ENCODE measurements around the gene ATOH8.
A peak's percentile ranks its signal among the peaks of the same experiment; 100 is the strongest.

Gene ATOH8

DNA sequence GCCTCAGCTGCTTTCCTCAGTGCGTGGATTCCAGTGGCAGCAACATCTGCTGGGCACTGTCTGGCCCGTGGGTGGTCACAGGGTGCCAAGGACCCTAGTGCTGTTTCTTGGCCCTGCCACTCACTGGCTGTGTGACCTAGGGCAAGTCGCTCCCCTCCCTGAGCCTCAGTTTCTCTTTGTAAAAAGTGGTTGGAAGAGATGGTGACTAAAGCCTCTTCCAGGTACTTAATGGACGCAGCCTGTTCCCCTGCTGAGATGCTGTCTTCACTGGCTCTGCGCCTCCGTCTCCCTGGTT is 42.2 kb downstream of the ATOH8 start:
- H4K8ac ChIP-seq (ENCODE audit: low read length): no peak overlapping the region
- H2BK15ac ChIP-seq (ENCODE audit: low read depth, poor library complexity, severe bottlenecking): peak overlapping the region; percentile 64
- H2AFZ ChIP-seq (ENCODE audit: low read depth, low read length): no peak overlapping the region
- peak overlapping the region; percentile 60 for H2AK5ac ChIP-seq (ENCODE audit: low read length, severe bottlenecking)
- H2BK12ac ChIP-seq (ENCODE audit: low read length in 2 of 2): peak overlapping the region in 1 of 2 experiments; percentile 81
- WGBS: 95% methylated on average over 5 of the region's 6 CpGs
- peak overlapping the region in 1 of 2 experiments; percentile 30 for H3K14ac ChIP-seq (ENCODE audit: low read length in 2 of 2)
- peaks cover 41% of the 10 kb centered on the region for H3K4me1 ChIP-seq (ENCODE audit: control insufficient read depth, insufficient read depth, low read depth, low read length)
- no peak overlapping the region for H3K9ac ChIP-seq (ENCODE audit: low read length)
- H3K36me3 ChIP-seq (ENCODE audit: control insufficient read depth in 1 of 2, insufficient read depth in 2 of 2, low read depth in 1 of 2, low read length in 2 of 2): no peaks in the 10 kb centered on the region
- peak overlapping the region in 1 of 2 experiments; percentile 44 for H3K18ac ChIP-seq (ENCODE audit: low read depth in 1 of 2, low read length in 2 of 2)
- H3K27ac ChIP-seq (ENCODE audit: low read length, poor library complexity, severe bottlenecking): no peak overlapping the region
- peaks cover 2% of the 10 kb centered on the region for H3K9me3 ChIP-seq (ENCODE audit: control insufficient read depth, low read length)
- H3K4ac ChIP-seq (ENCODE audit: low read depth in 1 of 2, low read length in 2 of 2): peak overlapping the region in 1 of 2 experiments; percentile 9
- peaks cover 6 to 13% of the 10 kb centered on the region in 2 experiments for H3K27me3 ChIP-seq (ENCODE audit: control insufficient read depth in 1 of 2, insufficient read depth in 1 of 2, low read length in 2 of 2)
- H2BK120ac ChIP-seq (ENCODE audit: low read depth, low read length): no peak overlapping the region
- H3K4me2 ChIP-seq (ENCODE audit: low read length, poor library complexity, severe bottlenecking): no peak overlapping the region
- DNase-seq: no peak
- no peak overlapping the region for H2BK5ac ChIP-seq (ENCODE audit: low read depth, low read length, poor library complexity, severe bottlenecking)
- H3K23ac ChIP-seq (ENCODE audit: low read length in 2 of 2): no peak overlapping the region
- peak overlapping the region; percentile 54 for H4K91ac ChIP-seq (ENCODE audit: low read length)
- H3K79me1 ChIP-seq (replicated peaks; ENCODE audit: low read length, poor library complexity, severe bottlenecking): no peaks in the 10 kb centered on the region
- no peak overlapping the region for H3K4me3 ChIP-seq (ENCODE audit: insufficient read depth in 1 of 2, low read depth in 1 of 2, low read length in 2 of 2)

GRCh38 chr2:85796341-85797262 is 42.8 kb downstream of the ATOH8 start:
- H3K4ac ChIP-seq (ENCODE audit: low read depth in 1 of 2, low read length in 2 of 2): no peak overlapping the region
- DNase-seq: peak; percentile 14

DNA sequence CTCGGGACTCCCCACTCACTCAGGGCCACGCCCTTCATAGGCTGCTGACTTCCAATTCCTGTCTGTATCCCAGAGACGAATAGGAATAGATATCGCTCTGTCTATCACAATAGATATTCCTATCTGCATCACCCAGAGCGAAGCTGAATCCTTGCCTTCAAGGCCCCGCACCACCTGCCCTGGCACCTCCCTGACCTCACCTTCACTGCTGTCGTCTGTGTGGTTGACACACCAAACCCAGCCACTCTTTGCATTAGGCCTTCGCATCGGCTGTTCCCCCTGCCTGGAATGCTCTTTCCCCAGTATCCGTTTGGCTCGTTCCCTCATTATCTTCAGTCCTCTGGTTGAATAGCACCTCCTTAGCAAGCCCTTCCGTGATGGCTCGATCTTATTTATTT is 43.5 kb downstream of the ATOH8 start:
- Histone ChIP-seq H3K27ac (ENCODE audit: low read length, poor library complexity, severe bottlenecking) (no peak overlapping the region), H2AFZ (ENCODE audit: low read depth, low read length) (no peak overlapping the region), H2BK15ac (ENCODE audit: low read depth, poor library complexity, severe bottlenecking) (no peak overlapping the region), H3K36me3 (ENCODE audit: control insufficient read depth in 1 of 2, insufficient read depth in 2 of 2, low read depth in 1 of 2, low read length in 2 of 2) (no peaks in the 10 kb centered on the region), H3K79me1 (replicated peaks; ENCODE audit: low read length, poor library complexity, severe bottlenecking) (no peaks in the 10 kb centered on the region), H2BK5ac (ENCODE audit: low read depth, low read length, poor library complexity, severe bottlenecking) (no peak overlapping the region), H3K14ac (ENCODE audit: low read length in 2 of 2) (no peak overlapping the region), H3K27me3 (ENCODE audit: control insufficient read depth in 1 of 2, insufficient read depth in 1 of 2, low read length in 2 of 2) (peaks cover 6% of the 10 kb centered on the region in 2 experiments), H2AK5ac (ENCODE audit: low read length, severe bottlenecking) (no peak overlapping the region), H3K23ac (ENCODE audit: low read length in 2 of 2) (no peak overlapping the region), H3K9ac (ENCODE audit: low read length) (no peak overlapping the region), H4K91ac (ENCODE audit: low read length) (peak overlapping the region; percentile 77), H3K4me3 (ENCODE audit: insufficient read depth in 1 of 2, low read depth in 1 of 2, low read length in 2 of 2) (no peak overlapping the region), H3K9me3 (ENCODE audit: control insufficient read depth, low read length) (peaks cover 7% of the 10 kb centered on the region), H3K18ac (ENCODE audit: low read depth in 1 of 2, low read length in 2 of 2) (no peak overlapping the region), H3K4me1 (ENCODE audit: control insufficient read depth, insufficient read depth, low read depth, low read length) (peaks cover 34% of the 10 kb centered on the region), H4K8ac (ENCODE audit: low read length) (peak overlapping the region; percentile 37), H3K4me2 (ENCODE audit: low read length, poor library complexity, severe bottlenecking) (no peak overlapping the region), H2BK120ac (ENCODE audit: low read depth, low read length) (no peak overlapping the region), H3K4ac (ENCODE audit: low read depth in 1 of 2, low read length in 2 of 2) (no peak overlapping the region), H2BK12ac (ENCODE audit: low read length in 2 of 2) (peak overlapping the region in 1 of 2 experiments; percentile 17)
- no peak for DNase-seq
- WGBS: 95% methylated on average over 13 of the region's 13 CpGs

More at GRCh38 chr2:85796341-85797262, 42.8 kb downstream of the ATOH8 start:
- peak overlapping the region in 1 of 2 experiments; percentile 46 for H3K23ac ChIP-seq (ENCODE audit: low read length in 2 of 2)
- H2BK5ac ChIP-seq (ENCODE audit: low read depth, low read length, poor library complexity, severe bottlenecking): no peak overlapping the region
- no peak overlapping the region for H3K9ac ChIP-seq (ENCODE audit: low read length)
- peaks cover 6 to 7% of the 10 kb centered on the region in 2 experiments for H3K27me3 ChIP-seq (ENCODE audit: control insufficient read depth in 1 of 2, insufficient read depth in 1 of 2, low read length in 2 of 2)
- no peak overlapping the region for H3K27ac ChIP-seq (ENCODE audit: low read length, poor library complexity, severe bottlenecking)
- no peak overlapping the region for H3K4me3 ChIP-seq (ENCODE audit: insufficient read depth in 1 of 2, low read depth in 1 of 2, low read length in 2 of 2)
- H3K4me2 ChIP-seq (ENCODE audit: low read length, poor library complexity, severe bottlenecking): no peak overlapping the region
- no peaks in the 10 kb centered on the region for H3K36me3 ChIP-seq (ENCODE audit: control insufficient read depth in 1 of 2, insufficient read depth in 2 of 2, low read depth in 1 of 2, low read length in 2 of 2)
- peak overlapping the region; percentile 60 for H2AK5ac ChIP-seq (ENCODE audit: low read length, severe bottlenecking)
- H3K4me1 ChIP-seq (ENCODE audit: control insufficient read depth, insufficient read depth, low read depth, low read length): peaks cover 40% of the 10 kb centered on the region
- peaks cover 7% of the 10 kb centered on the region for H3K9me3 ChIP-seq (ENCODE audit: control insufficient read depth, low read length)
- H2BK12ac ChIP-seq (ENCODE audit: low read length in 2 of 2): peak overlapping the region; percentile 28 to 83
- H2AFZ ChIP-seq (ENCODE audit: low read depth, low read length): no peak overlapping the region
- 76% methylated on average over 22 of the region's 22 CpGs for WGBS
- H2BK15ac ChIP-seq (ENCODE audit: low read depth, poor library complexity, severe bottlenecking): no peak overlapping the region
- peak overlapping the region in 1 of 2 experiments; percentile 26 for H3K14ac ChIP-seq (ENCODE audit: low read length in 2 of 2)
- H4K8ac ChIP-seq (ENCODE audit: low read length): no peak overlapping the region
- H3K18ac ChIP-seq (ENCODE audit: low read depth in 1 of 2, low read length in 2 of 2): peak overlapping the region; percentile 4 to 44
- H4K91ac ChIP-seq (ENCODE audit: low read length): peak overlapping the region; percentile 44
- peak overlapping the region; percentile 36 for H2BK120ac ChIP-seq (ENCODE audit: low read depth, low read length)
- no peaks in the 10 kb centered on the region for H3K79me1 ChIP-seq (replicated peaks; ENCODE audit: low read length, poor library complexity, severe bottlenecking)

- no peak overlapping the region for H2BK15ac ChIP-seq (ENCODE audit: low read depth, poor library complexity, severe bottlenecking)
- H3K18ac ChIP-seq (ENCODE audit: low read depth in 1 of 2, low read length in 2 of 2): no peak overlapping the region
- H3K4ac ChIP-seq (ENCODE audit: low read depth in 1 of 2, low read length in 2 of 2): no peak overlapping the region
- H2AK5ac ChIP-seq (ENCODE audit: low read length, severe bottlenecking): no peak overlapping the region
- 65% methylated on average over 6 of the region's 6 CpGs for WGBS
- no peak overlapping the region for H3K4me2 ChIP-seq (ENCODE audit: low read length, poor library complexity, severe bottlenecking)
- no peak overlapping the region for H3K4me3 ChIP-seq (ENCODE audit: insufficient read depth in 1 of 2, low read depth in 1 of 2, low read length in 2 of 2)
- no peak overlapping the region for H2BK120ac ChIP-seq (ENCODE audit: low read depth, low read length)
- H3K4me1 ChIP-seq (ENCODE audit: control insufficient read depth, insufficient read depth, low read depth, low read length): peaks cover 30% of the 10 kb centered on the region
- H3K27me3 ChIP-seq (ENCODE audit: control insufficient read depth in 1 of 2, insufficient read depth in 1 of 2, low read length in 2 of 2): peaks cover 6% of the 10 kb centered on the region in 2 experiments
- H2BK5ac ChIP-seq (ENCODE audit: low read depth, low read length, poor library complexity, severe bottlenecking): no peak overlapping the region
- H3K9me3 ChIP-seq (ENCODE audit: control insufficient read depth, low read length): peaks cover 7% of the 10 kb centered on the region
- no peak overlapping the region for H3K9ac ChIP-seq (ENCODE audit: low read length)
- H3K27ac ChIP-seq (ENCODE audit: low read length, poor library complexity, severe bottlenecking): no peak overlapping the region
- H3K36me3 ChIP-seq (ENCODE audit: control insufficient read depth in 1 of 2, insufficient read depth in 2 of 2, low read depth in 1 of 2, low read length in 2 of 2): no peaks in the 10 kb centered on the region
- no peak overlapping the region for H3K14ac ChIP-seq (ENCODE audit: low read length in 2 of 2)
- H3K79me1 ChIP-seq (replicated peaks; ENCODE audit: low read length, poor library complexity, severe bottlenecking): no peaks in the 10 kb centered on the region
- H4K8ac ChIP-seq (ENCODE audit: low read length): no peak overlapping the region
- no peak overlapping the region for H2AFZ ChIP-seq (ENCODE audit: low read depth, low read length)
- H4K91ac ChIP-seq (ENCODE audit: low read length): no peak overlapping the region
- peak; percentile 62 for DNase-seq
- no peak overlapping the region for H3K23ac ChIP-seq (ENCODE audit: low read length in 2 of 2)
- no peak overlapping the region for H2BK12ac ChIP-seq (ENCODE audit: low read length in 2 of 2)
These were observed 44.1 kb downstream of the ATOH8 start for GRCh38 chr2:85797921-85798320.

All from mesenchymal stem cell (in vitro differentiated cells and primary cell).